Esophagus muscularis mucosa (tissue), 3 donors: ENCODE data around the gene OTOS.

Experiments
- CTCF ChIP-seq, 3 experiments: fragments of 200-600 bp in 2 of 3; fragments of 450-650 bp in 1 of 3; sonication (generic) in 2 of 3; IDR thresholded peaks; one replicate each; pipeline ENCODE4 v1.5.1; 2017 to 2019; ENCODE audit warnings: antibody characterized with exemption in 3 of 3, mild to moderate bottlenecking in 2 of 3, moderate library complexity in 1 of 3
- POLR2AphosphoS5 ChIP-seq, 2 donors: sonication (generic); formaldehyde crosslinking; IDR thresholded peaks; one replicate each; pipeline ENCODE4 v1.6.1; 2017; ENCODE audit warnings: antibody characterized with exemption in 2 of 2

GRCh38 chr2:240166191-240166590, 25.7 kb upstream of the OTOS start:
- TF ChIP-seq CTCF (IDR thresholded peaks at IDR 0.05) (no peak), POLR2AphosphoS5 (IDR thresholded peaks at IDR 0.05) (no peak)
